Suprapubic skin (tissue), 3 donors: ENCODE results near the gene SEMA3A.

Experiments used
- EP300 ChIP-seq: sonication (generic); formaldehyde crosslinking; IDR thresholded peaks from one replicate; pipeline ENCODE4 v1.6.1; 2017; ENCODE audit warnings: antibody characterized with exemption
- POLR2A ChIP-seq, 2 donors: fragments of 450-650 bp; IDR thresholded peaks; one replicate each; pipeline ENCODE4 v1.6.1; 2017; ENCODE audit warnings: antibody characterized with exemption in 2 of 2, mild to moderate bottlenecking in 2 of 2, moderate library complexity in 2 of 2
- TF ChIP-seq, protein P1 (sequence below), 2 donors: fragments of 200-600 bp in 1 of 2; fragments of 450-650 bp in 1 of 2; sonication (generic) in 1 of 2; IDR thresholded peaks; one replicate each; pipeline ENCODE4 v1.5.1; 2016 to 2019; ENCODE audit warnings: antibody characterized with exemption in 2 of 2, mild to moderate bottlenecking in 1 of 2, moderate library complexity in 1 of 2

DNA sequence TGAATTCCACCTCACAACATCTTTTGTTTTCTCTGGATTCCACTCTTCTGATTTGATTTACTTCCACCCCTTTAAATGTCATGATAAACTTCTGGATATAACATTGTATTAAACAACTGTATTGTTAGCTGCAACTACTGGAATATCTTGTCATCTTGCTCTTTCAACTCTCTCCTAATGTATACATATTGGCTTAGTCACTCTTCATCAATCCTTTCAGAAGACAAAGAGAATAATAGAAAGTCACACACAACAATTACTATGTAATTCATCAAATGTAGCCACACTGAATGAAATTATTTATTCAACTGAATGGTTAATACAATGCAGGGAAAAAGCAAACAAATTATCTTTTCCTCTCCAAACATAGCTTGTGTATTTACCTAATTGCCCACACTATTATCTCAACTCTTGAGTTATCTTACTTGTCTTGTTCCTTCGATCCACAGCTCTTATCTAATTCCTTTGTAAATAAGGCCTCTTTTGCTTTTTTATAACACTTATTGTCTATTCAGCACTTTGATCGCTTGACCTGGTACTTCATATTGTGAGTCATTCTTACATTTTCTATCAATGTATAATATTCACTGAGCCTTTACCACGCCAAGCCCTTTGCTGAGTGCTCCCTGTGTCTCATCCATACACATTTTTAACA lies 16.7 kb downstream of the SEMA3A start:
- TF ChIP-seq, protein P1, sequence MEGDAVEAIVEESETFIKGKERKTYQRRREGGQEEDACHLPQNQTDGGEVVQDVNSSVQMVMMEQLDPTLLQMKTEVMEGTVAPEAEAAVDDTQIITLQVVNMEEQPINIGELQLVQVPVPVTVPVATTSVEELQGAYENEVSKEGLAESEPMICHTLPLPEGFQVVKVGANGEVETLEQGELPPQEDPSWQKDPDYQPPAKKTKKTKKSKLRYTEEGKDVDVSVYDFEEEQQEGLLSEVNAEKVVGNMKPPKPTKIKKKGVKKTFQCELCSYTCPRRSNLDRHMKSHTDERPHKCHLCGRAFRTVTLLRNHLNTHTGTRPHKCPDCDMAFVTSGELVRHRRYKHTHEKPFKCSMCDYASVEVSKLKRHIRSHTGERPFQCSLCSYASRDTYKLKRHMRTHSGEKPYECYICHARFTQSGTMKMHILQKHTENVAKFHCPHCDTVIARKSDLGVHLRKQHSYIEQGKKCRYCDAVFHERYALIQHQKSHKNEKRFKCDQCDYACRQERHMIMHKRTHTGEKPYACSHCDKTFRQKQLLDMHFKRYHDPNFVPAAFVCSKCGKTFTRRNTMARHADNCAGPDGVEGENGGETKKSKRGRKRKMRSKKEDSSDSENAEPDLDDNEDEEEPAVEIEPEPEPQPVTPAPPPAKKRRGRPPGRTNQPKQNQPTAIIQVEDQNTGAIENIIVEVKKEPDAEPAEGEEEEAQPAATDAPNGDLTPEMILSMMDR (IDR thresholded peaks at IDR 0.05) = no peak
- TF ChIP-seq EP300 (no peak), POLR2A (IDR thresholded peaks at IDR 0.05) (no peak)
